Measurements from ENCODE around the gene BBS7. TPM values are rescaled to one million over a fixed set of nuclear protein-coding genes. Genes with fewer than 3 reads are reported as not detected.

Gene BBS7
- total and polyA plus RNA-seq, 2 of the 13 experiments (the other 11 are each of a cell fraction or from before 2014, with no cell fraction given), result 9.0 to 15.7 TPM

DNA sequence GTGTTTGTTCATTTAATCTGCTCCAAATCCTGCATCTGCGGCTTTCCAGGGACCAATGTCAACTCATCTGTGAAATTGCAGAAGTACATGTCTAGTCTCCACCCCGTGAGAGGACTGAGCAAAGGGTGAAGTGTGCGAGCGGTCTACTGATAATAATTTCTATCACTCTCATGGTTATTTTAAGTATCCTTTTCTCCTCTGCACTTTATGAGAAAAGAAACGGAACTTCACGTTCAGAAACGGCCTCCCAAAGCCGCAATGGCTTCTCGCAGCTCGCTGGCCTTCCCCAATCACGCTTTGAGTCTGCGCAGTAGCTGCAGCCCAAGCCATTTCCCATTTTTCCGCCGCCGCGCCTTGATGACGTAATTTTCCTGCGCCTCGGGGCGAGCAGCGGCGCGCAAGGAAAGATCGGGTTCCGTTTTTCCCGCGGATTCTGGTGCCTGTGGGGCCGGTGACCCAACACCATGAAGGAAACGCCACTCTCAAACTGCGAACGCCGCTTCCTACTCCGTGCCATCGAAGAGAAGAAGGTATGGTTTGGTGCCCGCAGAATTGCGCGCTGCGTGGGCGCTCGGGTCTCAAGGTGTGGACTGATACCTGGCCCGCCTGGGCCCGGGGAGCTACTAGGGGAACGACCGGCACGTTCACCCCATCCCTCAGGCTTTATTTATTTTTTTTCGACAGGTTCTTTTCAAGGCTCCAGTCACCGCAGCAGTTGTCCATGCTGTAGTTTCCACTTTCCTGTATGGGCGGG, 69.1 kb downstream of the BBS7 start, which contains the start of gene EXOSC9 (continued):
- TF ChIP-seq, protein P1, sequence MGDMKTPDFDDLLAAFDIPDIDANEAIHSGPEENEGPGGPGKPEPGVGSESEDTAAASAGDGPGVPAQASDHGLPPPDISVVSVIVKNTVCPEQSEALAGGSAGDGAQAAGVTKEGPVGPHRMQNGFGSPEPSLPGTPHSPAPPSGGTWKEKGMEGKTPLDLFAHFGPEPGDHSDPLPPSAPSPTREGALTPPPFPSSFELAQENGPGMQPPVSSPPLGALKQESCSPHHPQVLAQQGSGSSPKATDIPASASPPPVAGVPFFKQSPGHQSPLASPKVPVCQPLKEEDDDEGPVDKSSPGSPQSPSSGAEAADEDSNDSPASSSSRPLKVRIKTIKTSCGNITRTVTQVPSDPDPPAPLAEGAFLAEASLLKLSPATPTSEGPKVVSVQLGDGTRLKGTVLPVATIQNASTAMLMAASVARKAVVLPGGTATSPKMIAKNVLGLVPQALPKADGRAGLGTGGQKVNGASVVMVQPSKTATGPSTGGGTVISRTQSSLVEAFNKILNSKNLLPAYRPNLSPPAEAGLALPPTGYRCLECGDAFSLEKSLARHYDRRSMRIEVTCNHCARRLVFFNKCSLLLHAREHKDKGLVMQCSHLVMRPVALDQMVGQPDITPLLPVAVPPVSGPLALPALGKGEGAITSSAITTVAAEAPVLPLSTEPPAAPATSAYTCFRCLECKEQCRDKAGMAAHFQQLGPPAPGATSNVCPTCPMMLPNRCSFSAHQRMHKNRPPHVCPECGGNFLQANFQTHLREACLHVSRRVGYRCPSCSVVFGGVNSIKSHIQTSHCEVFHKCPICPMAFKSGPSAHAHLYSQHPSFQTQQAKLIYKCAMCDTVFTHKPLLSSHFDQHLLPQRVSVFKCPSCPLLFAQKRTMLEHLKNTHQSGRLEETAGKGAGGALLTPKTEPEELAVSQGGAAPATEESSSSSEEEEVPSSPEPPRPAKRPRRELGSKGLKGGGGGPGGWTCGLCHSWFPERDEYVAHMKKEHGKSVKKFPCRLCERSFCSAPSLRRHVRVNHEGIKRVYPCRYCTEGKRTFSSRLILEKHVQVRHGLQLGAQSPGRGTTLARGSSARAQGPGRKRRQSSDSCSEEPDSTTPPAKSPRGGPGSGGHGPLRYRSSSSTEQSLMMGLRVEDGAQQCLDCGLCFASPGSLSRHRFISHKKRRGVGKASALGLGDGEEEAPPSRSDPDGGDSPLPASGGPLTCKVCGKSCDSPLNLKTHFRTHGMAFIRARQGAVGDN (CRISPR knock-in tag; IDR thresholded peaks at IDR 0.05), result peak; percentile 93
- TF ChIP-seq ZNF781 (CRISPR knock-in tag; IDR thresholded peaks at IDR 0.05; ENCODE audit: borderline replicate concordance, not compliant biosample characterization), result peak; percentile 88
- no peak for TF ChIP-seq MIER2 (CRISPR knock-in tag; IDR thresholded peaks at IDR 0.05)
- TF ChIP-seq ZNF605 (CRISPR knock-in tag; IDR thresholded peaks at IDR 0.05), result peak; percentile 88
- TF ChIP-seq ZNF674 (CRISPR knock-in tag; IDR thresholded peaks at IDR 0.05; ENCODE audit: low read depth), result 0 out of 2 replicates have a peak, but pooled peaks have one; percentile 68
- no peak for TF ChIP-seq AGO1 (IDR thresholded peaks at IDR 0.05; ENCODE audit: low read depth, low read length, poor library complexity, severe bottlenecking)
- 0 out of 2 replicates have a peak, but pooled peaks have one; percentile 29 for TF ChIP-seq NFATC3 (CRISPR knock-in tag; IDR thresholded peaks at IDR 0.05)
- TF ChIP-seq, protein P2, sequence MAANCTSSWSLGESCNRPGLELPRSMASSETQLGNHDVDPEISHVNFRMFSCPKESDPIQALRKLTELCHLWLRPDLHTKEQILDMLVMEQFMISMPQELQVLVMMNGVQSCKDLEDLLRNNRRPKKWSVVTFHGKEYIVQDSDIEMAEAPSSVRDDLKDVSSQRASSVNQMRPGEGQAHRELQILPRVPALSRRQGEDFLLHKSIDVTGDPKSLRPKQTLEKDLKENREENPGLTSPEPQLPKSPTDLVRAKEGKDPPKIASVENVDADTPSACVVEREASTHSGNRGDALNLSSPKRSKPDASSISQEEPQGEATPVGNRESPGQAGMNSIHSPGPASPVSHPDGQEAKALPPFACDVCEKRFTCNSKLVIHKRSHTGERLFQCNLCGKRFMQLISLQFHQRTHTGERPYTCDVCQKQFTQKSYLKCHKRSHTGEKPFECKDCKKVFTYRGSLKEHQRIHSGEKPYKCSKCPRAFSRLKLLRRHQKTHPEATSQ (CRISPR knock-in tag; IDR thresholded peaks at IDR 0.05; ENCODE audit: borderline replicate concordance), result peak; percentile 14; the same call in 1 of the 2 replicates
- peak; percentile 27; the same call in 1 of the 2 replicates for TF ChIP-seq ZNF33B (CRISPR knock-in tag; IDR thresholded peaks at IDR 0.05)
- peak; percentile 78 for TF ChIP-seq ZNF143 (CRISPR knock-in tag; IDR thresholded peaks at IDR 0.05)
- TF ChIP-seq HOXD1 (CRISPR knock-in tag; IDR thresholded peaks at IDR 0.05), result peak; percentile 74; the same call in 1 of the 2 replicates
- TF ChIP-seq, protein P3, sequence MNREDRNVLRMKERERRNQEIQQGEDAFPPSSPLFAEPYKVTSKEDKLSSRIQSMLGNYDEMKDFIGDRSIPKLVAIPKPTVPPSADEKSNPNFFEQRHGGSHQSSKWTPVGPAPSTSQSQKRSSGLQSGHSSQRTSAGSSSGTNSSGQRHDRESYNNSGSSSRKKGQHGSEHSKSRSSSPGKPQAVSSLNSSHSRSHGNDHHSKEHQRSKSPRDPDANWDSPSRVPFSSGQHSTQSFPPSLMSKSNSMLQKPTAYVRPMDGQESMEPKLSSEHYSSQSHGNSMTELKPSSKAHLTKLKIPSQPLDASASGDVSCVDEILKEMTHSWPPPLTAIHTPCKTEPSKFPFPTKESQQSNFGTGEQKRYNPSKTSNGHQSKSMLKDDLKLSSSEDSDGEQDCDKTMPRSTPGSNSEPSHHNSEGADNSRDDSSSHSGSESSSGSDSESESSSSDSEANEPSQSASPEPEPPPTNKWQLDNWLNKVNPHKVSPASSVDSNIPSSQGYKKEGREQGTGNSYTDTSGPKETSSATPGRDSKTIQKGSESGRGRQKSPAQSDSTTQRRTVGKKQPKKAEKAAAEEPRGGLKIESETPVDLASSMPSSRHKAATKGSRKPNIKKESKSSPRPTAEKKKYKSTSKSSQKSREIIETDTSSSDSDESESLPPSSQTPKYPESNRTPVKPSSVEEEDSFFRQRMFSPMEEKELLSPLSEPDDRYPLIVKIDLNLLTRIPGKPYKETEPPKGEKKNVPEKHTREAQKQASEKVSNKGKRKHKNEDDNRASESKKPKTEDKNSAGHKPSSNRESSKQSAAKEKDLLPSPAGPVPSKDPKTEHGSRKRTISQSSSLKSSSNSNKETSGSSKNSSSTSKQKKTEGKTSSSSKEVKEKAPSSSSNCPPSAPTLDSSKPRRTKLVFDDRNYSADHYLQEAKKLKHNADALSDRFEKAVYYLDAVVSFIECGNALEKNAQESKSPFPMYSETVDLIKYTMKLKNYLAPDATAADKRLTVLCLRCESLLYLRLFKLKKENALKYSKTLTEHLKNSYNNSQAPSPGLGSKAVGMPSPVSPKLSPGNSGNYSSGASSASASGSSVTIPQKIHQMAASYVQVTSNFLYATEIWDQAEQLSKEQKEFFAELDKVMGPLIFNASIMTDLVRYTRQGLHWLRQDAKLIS (CRISPR knock-in tag; IDR thresholded peaks at IDR 0.05), result no peak
- no peak; the same call in 1 of the 2 replicates for TF ChIP-seq TSC22D2 (CRISPR knock-in tag; IDR thresholded peaks at IDR 0.05; ENCODE audit: borderline replicate concordance)
- peak; percentile 80; the same call in 1 of the 2 replicates for TF ChIP-seq NFKB2 (CRISPR knock-in tag; IDR thresholded peaks at IDR 0.05; ENCODE audit: borderline replicate concordance)
- TF ChIP-seq, protein P4, sequence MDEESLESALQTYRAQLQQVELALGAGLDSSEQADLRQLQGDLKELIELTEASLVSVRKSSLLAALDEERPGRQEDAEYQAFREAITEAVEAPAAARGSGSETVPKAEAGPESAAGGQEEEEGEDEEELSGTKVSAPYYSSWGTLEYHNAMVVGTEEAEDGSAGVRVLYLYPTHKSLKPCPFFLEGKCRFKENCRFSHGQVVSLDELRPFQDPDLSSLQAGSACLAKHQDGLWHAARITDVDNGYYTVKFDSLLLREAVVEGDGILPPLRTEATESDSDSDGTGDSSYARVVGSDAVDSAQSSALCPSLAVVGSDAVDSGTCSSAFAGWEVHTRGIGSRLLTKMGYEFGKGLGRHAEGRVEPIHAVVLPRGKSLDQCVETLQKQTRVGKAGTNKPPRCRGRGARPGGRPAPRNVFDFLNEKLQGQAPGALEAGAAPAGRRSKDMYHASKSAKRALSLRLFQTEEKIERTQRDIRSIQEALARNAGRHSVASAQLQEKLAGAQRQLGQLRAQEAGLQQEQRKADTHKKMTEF (CRISPR knock-in tag; IDR thresholded peaks at IDR 0.05), result peak; percentile 85

Data from HepG2 (cell line).